ENCODE data around the gene APOBEC3H. TPM values are rescaled to one million over a fixed set of nuclear protein-coding genes. Genes with fewer than 3 reads are reported as not detected.
"Not testable (repeated sequence)": the region's sequence is repeated elsewhere in the genome, so short reads cannot be mapped to it uniquely, and the experiment has no call there.

Gene APOBEC3H
- total RNA-seq, 2 donors from 2014 or later: not detected

GRCh38 chr22:39079054-39079637 lies 17.9 kb upstream of the APOBEC3H start:
- DNase-seq; intact Hi-C loops (cut with DNase I, micrococcal nuclease); ATAC-seq: not testable (repeated sequence)

GRCh38 chr22:39080052-39080762 lies 16.8 kb upstream of the APOBEC3H start:
- DNase-seq: no peak
- intact Hi-C loops (cut with DNase I, micrococcal nuclease): no loop called here
- no peak for ATAC-seq

GRCh38 chr22:39081016-39081415 lies 16.0 kb upstream of the APOBEC3H start:
- DNase-seq: no peak
- no peak for ATAC-seq
- intact Hi-C loops (cut with DNase I, micrococcal nuclease): no loop called here

- DNase-seq: no peak
- no peak for ATAC-seq
- intact Hi-C loops (cut with DNase I, micrococcal nuclease): no loop called here
These were observed 15.4 kb upstream of the APOBEC3H start for GRCh38 chr22:39081598-39081997.

GRCh38 chr22:39083212-39084165 lies 13.6 kb upstream of the APOBEC3H start:
- ATAC-seq (no peak), DNase-seq (no peak)
- intact Hi-C loops (cut with DNase I, micrococcal nuclease): no loop called here

GRCh38 chr22:39084666-39085065 lies 12.4 kb upstream of the APOBEC3H start:
- DNase-seq (no peak), ATAC-seq (no peak)
- intact Hi-C loops (cut with DNase I, micrococcal nuclease): no loop called here

- intact Hi-C loops (cut with DNase I, micrococcal nuclease): no loop called here
- ATAC-seq (no peak), DNase-seq (no peak)
These were observed 9.9 kb upstream of the APOBEC3H start for GRCh38 chr22:39087098-39087497.

GRCh38 chr22:39087881-39088684 lies 9.0 kb upstream of the APOBEC3H start:
- DNase-seq (no peak), ATAC-seq (peak; percentile 53)
- intact Hi-C loops (cut with DNase I, micrococcal nuclease): no loop called here

- DNase-seq (no peak), ATAC-seq (no peak)
- intact Hi-C loops (cut with DNase I, micrococcal nuclease): no loop called here
These were observed 8.4 kb upstream of the APOBEC3H start for GRCh38 chr22:39088685-39089032.

GRCh38 chr22:39089928-39090327 lies 7.1 kb upstream of the APOBEC3H start:
- no peak for ATAC-seq
- intact Hi-C loops (cut with DNase I, micrococcal nuclease): no loop called here
- DNase-seq: no peak

- peak; percentile 36 for ATAC-seq
- intact Hi-C loops (cut with DNase I, micrococcal nuclease): no loop called here
These were observed 6.5 kb upstream of the APOBEC3H start for GRCh38 chr22:39090426-39091064.

GRCh38 chr22:39091126-39092081 lies 5.6 kb upstream of the APOBEC3H start:
- intact Hi-C loops (cut with DNase I, micrococcal nuclease): no loop called here
- no peak for DNase-seq
- ATAC-seq: no peak

More at GRCh38 chr22:39090426-39091064, 6.5 kb upstream of the APOBEC3H start:
- peak; percentile 34 to 39 for DNase-seq

GRCh38 chr22:39092111-39092862 lies 4.8 kb upstream of the APOBEC3H start:
- ATAC-seq (no peak), DNase-seq (no peak)
- intact Hi-C loops (cut with DNase I, micrococcal nuclease): no loop called here

- intact Hi-C loops (cut with DNase I, micrococcal nuclease): no loop called here
- DNase-seq (no peak), ATAC-seq (no peak)
These were observed 2.2 kb upstream of the APOBEC3H start for GRCh38 chr22:39094717-39095389.

- ATAC-seq: no peak
- no peak for DNase-seq
- intact Hi-C loops (cut with DNase I, micrococcal nuclease): no loop called here
These were observed 1.1 kb upstream of the APOBEC3H start for GRCh38 chr22:39095971-39096370.

GRCh38 chr22:39098026-39098425 lies 982 bp downstream of the APOBEC3H start:
- no peak for ATAC-seq

More at GRCh38 chr22:39098026-39098425, 982 bp downstream of the APOBEC3H start:
- no peak for DNase-seq
- intact Hi-C loops (cut with DNase I, micrococcal nuclease): no loop called here

Measured in left colon (tissue), 2 donors.